Measurements from ENCODE around the gene CYP27C1. TPM values are rescaled to one million over a fixed set of nuclear protein-coding genes. Genes with fewer than 3 reads are reported as not detected.

Gene CYP27C1
- polyA plus RNA-seq, 1 donor (not counting 4 experiments of a cell fraction or from before 2014, with no cell fraction given) = 6.1 TPM

DNA sequence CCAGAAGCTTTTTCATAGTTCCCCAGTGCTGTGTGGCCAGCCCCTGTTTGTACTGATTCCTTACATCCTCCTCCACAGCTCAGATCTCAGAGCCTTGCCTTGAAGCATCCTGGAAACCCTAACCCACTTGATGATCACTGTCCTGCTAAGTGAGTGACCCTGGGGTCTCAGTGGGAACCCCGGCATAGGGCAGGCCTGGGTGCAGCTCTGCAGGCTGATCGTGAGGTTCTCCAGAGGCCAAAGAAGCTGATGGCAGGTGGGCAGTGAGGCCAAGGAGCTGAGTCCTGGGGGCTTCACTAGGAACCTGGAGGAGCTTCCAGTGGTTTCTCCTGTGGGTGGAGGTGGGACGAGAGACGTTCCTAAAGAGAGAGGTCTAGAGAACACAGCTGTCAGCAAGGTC lies 65.7 kb downstream of the CYP27C1 start:
- Histone ChIP-seq H3K9me1 (ENCODE audit: control insufficient read depth, extremely low read depth, insufficient read depth, low read length) (no peaks in the 10 kb centered on the region), H3K4me3 (ENCODE audit: control insufficient read depth in 2 of 3, extremely low read depth in 1 of 3, insufficient read depth in 2 of 3, low read depth in 1 of 3, low read length in 3 of 3) (no peak overlapping the region), H3K27ac (ENCODE audit: control insufficient read depth, insufficient read depth, low read length) (no peak overlapping the region), H3K9me3 (ENCODE audit: control insufficient read depth, low read depth, low read length) (no peaks in the 10 kb centered on the region), H3K36me3 (ENCODE audit: control insufficient read depth in 2 of 2, extremely low read depth in 1 of 2, insufficient read depth in 2 of 2, low read length in 2 of 2) (no peaks in the 10 kb centered on the region), H4K20me1 (ENCODE audit: control insufficient read depth, extremely low read depth, insufficient read depth, low read length) (no peaks in the 10 kb centered on the region), H3K4me2 (ENCODE audit: control insufficient read depth, extremely low read depth, insufficient read depth, low read depth, low read length) (no peak overlapping the region), H2AFZ (ENCODE audit: control insufficient read depth, low read length) (no peak overlapping the region), H3K27me3 (ENCODE audit: control insufficient read depth, extremely low read depth, insufficient read depth, low read length) (no peaks in the 10 kb centered on the region), H3K79me2 (ENCODE audit: control insufficient read depth, insufficient read depth, low read length) (no peaks in the 10 kb centered on the region), H3K9ac (ENCODE audit: control insufficient read depth, extremely low read depth, insufficient read depth, low read length) (no peak overlapping the region), H3K4me1 (ENCODE audit: control insufficient read depth, extremely low read depth, insufficient read depth, low read length) (peaks cover 16% of the 10 kb centered on the region)
- FAIRE-seq (no peak), DNase-seq (ENCODE audit: low read depth, low spot score) (no peak)
- dilution Hi-C loops (cut with MboI; ENCODE audit: extremely low pct_ligation_motif_present, low sequenced_read_pairs) = no loop called here
- TF ChIP-seq EZH2 (IDR thresholded peaks at IDR 0.05; ENCODE audit: low read length) = no peak
- TF ChIP-seq, protein P1, sequence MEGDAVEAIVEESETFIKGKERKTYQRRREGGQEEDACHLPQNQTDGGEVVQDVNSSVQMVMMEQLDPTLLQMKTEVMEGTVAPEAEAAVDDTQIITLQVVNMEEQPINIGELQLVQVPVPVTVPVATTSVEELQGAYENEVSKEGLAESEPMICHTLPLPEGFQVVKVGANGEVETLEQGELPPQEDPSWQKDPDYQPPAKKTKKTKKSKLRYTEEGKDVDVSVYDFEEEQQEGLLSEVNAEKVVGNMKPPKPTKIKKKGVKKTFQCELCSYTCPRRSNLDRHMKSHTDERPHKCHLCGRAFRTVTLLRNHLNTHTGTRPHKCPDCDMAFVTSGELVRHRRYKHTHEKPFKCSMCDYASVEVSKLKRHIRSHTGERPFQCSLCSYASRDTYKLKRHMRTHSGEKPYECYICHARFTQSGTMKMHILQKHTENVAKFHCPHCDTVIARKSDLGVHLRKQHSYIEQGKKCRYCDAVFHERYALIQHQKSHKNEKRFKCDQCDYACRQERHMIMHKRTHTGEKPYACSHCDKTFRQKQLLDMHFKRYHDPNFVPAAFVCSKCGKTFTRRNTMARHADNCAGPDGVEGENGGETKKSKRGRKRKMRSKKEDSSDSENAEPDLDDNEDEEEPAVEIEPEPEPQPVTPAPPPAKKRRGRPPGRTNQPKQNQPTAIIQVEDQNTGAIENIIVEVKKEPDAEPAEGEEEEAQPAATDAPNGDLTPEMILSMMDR (optimal IDR thresholded peaks at IDR 0.05 in 1 of 3, IDR thresholded peaks at IDR 0.05 in 1 of 3, conservative IDR thresholded peaks at IDR 0.05 in 1 of 3; ENCODE audit: extremely low read depth in 1 of 3, insufficient read depth in 2 of 3, low read length in 3 of 3) = no peak

DNA sequence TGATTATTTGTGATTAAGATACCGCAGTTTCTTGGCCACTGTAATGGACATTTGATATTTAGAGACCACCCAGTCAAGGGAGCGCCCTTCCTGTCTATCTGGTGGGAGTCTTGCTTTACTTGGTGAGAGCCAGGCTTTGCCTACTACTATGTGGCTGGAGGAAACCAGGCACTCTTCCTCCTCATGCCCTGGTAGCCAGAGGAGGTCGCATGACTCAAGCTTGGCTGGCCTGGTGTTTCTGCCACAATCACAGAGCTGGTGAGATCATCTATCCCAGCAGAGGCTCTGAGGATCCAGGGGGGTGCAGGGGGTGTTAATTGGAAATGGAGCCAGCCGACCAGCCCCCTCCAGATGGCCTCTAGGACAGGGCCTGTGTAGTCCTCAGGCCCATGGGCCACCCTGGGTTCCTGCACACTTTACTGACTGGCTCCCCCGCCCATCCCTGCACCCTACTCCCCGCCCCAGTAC lies 66.4 kb downstream of the CYP27C1 start:
- no peak for TF ChIP-seq EZH2 (IDR thresholded peaks at IDR 0.05; ENCODE audit: low read length)
- TF ChIP-seq, protein P1 (optimal IDR thresholded peaks at IDR 0.05 in 1 of 3, IDR thresholded peaks at IDR 0.05 in 1 of 3, conservative IDR thresholded peaks at IDR 0.05 in 1 of 3; ENCODE audit: extremely low read depth in 1 of 3, insufficient read depth in 2 of 3, low read length in 3 of 3) = peak in 1 of 3 experiments; percentile 2
- dilution Hi-C loops (cut with MboI; ENCODE audit: extremely low pct_ligation_motif_present, low sequenced_read_pairs) = no loop called here
- H3K27ac ChIP-seq (ENCODE audit: control insufficient read depth, insufficient read depth, low read length) = no peak overlapping the region
- H3K27me3 ChIP-seq (ENCODE audit: control insufficient read depth, extremely low read depth, insufficient read depth, low read length) = no peaks in the 10 kb centered on the region
- no peaks in the 10 kb centered on the region for H3K79me2 ChIP-seq (ENCODE audit: control insufficient read depth, insufficient read depth, low read length)
- peaks cover 21% of the 10 kb centered on the region for H3K4me1 ChIP-seq (ENCODE audit: control insufficient read depth, extremely low read depth, insufficient read depth, low read length)
- no peak overlapping the region for H3K9ac ChIP-seq (ENCODE audit: control insufficient read depth, extremely low read depth, insufficient read depth, low read length)
- no peak overlapping the region for H3K4me3 ChIP-seq (ENCODE audit: control insufficient read depth in 2 of 3, extremely low read depth in 1 of 3, insufficient read depth in 2 of 3, low read depth in 1 of 3, low read length in 3 of 3)
- no peak overlapping the region for H2AFZ ChIP-seq (ENCODE audit: control insufficient read depth, low read length)
- no peaks in the 10 kb centered on the region for H3K9me1 ChIP-seq (ENCODE audit: control insufficient read depth, extremely low read depth, insufficient read depth, low read length)
- H3K9me3 ChIP-seq (ENCODE audit: control insufficient read depth, low read depth, low read length) = no peaks in the 10 kb centered on the region
- FAIRE-seq = no peak
- peak overlapping the region; percentile 34 for H3K4me2 ChIP-seq (ENCODE audit: control insufficient read depth, extremely low read depth, insufficient read depth, low read depth, low read length)
- DNase-seq (ENCODE audit: low read depth, low spot score) = no peak
- H3K36me3 ChIP-seq (ENCODE audit: control insufficient read depth in 2 of 2, extremely low read depth in 1 of 2, insufficient read depth in 2 of 2, low read length in 2 of 2) = no peaks in the 10 kb centered on the region
- no peaks in the 10 kb centered on the region for H4K20me1 ChIP-seq (ENCODE audit: control insufficient read depth, extremely low read depth, insufficient read depth, low read length)
